ENCODE data around the gene FAM210A. TPM values are rescaled to one million over a fixed set of nuclear protein-coding genes. Genes with fewer than 3 reads are reported as not detected.

FAM210A gene
- total and polyA plus RNA-seq, 2 of the 4 experiments (the other 2 are of a cell fraction) = 9.8 to 25.3 TPM

- H3K27me3 ChIP-seq (ENCODE audit: control insufficient read depth, insufficient read depth, low read length) = no peaks in the 10 kb centered on the region
- no CpG with 5 or more reads among the region's 1 CpG for WGBS, 2 experiments (ENCODE audit: extremely low coverage in 2 of 2, insufficient read length in 1 of 2)
- no peak overlapping the region for H2BK20ac ChIP-seq (ENCODE audit: low read depth, low read length)
- DNase-seq = no peak
- H3K14ac ChIP-seq (replicated peaks; ENCODE audit: low read depth, low read length) = no peak overlapping the region
- H2AFZ ChIP-seq (replicated peaks; ENCODE audit: low read length, poor library complexity) = no peak overlapping the region
- H4K91ac ChIP-seq (ENCODE audit: insufficient read depth, low read depth, low read length) = no peak overlapping the region
- H3K27ac ChIP-seq (ENCODE audit: insufficient read depth, low read length) = no peak overlapping the region
- no TSS peak for BruUV-seq (replicated peaks)
- no peak overlapping the region for H2BK120ac ChIP-seq (ENCODE audit: low read depth, low read length)
- dilution Hi-C loops (cut with HindIII; ENCODE audit: low sequenced_read_pairs, unreplicated experiment) (no loop called here), intact Hi-C loops (cut with micrococcal nuclease) (no loop called here), in situ Hi-C loops (cut with MboI; ENCODE audit: low sequenced_read_pairs) (no loop called here)
- H3K36me3 ChIP-seq (ENCODE audit: control insufficient read depth, insufficient read depth, low read length) = peaks cover 1% of the 10 kb centered on the region; the same call in 1 of the 2 replicates
- H3K23ac ChIP-seq (ENCODE audit: low read depth, low read length) = no peak overlapping the region
- H3K9me1 ChIP-seq (ENCODE audit: insufficient read depth, low read length) = no peaks in the 10 kb centered on the region
- ATAC-seq (ENCODE audit: low read depth) = no peak
- TF ChIP-seq, protein P1, sequence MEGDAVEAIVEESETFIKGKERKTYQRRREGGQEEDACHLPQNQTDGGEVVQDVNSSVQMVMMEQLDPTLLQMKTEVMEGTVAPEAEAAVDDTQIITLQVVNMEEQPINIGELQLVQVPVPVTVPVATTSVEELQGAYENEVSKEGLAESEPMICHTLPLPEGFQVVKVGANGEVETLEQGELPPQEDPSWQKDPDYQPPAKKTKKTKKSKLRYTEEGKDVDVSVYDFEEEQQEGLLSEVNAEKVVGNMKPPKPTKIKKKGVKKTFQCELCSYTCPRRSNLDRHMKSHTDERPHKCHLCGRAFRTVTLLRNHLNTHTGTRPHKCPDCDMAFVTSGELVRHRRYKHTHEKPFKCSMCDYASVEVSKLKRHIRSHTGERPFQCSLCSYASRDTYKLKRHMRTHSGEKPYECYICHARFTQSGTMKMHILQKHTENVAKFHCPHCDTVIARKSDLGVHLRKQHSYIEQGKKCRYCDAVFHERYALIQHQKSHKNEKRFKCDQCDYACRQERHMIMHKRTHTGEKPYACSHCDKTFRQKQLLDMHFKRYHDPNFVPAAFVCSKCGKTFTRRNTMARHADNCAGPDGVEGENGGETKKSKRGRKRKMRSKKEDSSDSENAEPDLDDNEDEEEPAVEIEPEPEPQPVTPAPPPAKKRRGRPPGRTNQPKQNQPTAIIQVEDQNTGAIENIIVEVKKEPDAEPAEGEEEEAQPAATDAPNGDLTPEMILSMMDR (conservative IDR thresholded peaks at IDR 0.05; ENCODE audit: low read depth, low read length) = no peak
- TF ChIP-seq USF2 (IDR thresholded peaks at IDR 0.05; ENCODE audit: low read depth, low read length) (no peak), CHD1 (IDR thresholded peaks at IDR 0.05; ENCODE audit: low read depth, low read length) (no peak), MAZ (IDR thresholded peaks at IDR 0.05; ENCODE audit: borderline replicate concordance, low read depth, low read length) (no peak), MAFK (IDR thresholded peaks at IDR 0.05; ENCODE audit: low read depth, low read length) (no peak), MXI1 (IDR thresholded peaks at IDR 0.05; ENCODE audit: borderline replicate concordance, low read depth, low read length) (no peak), RAD21 (IDR thresholded peaks at IDR 0.05; ENCODE audit: low read length) (no peak), ELK1 (IDR thresholded peaks at IDR 0.05; ENCODE audit: borderline replicate concordance, low read depth, low read length) (no peak), SMC3 (IDR thresholded peaks at IDR 0.05; ENCODE audit: low read depth, low read length) (no peak), FOS (IDR thresholded peaks at IDR 0.05; ENCODE audit: low read depth, low read length) (no peak), RCOR1 (IDR thresholded peaks at IDR 0.05; ENCODE audit: insufficient replicate concordance, low read length) (no peak), NFE2L2 (IDR thresholded peaks at IDR 0.05; ENCODE audit: low read depth, low read length) (no peak), RFX5 (IDR thresholded peaks at IDR 0.05; ENCODE audit: low read depth, low read length) (no peak), CEBPB (IDR thresholded peaks at IDR 0.05; ENCODE audit: low read depth, low read length) (no peak), POLR2A (IDR thresholded peaks at IDR 0.05; ENCODE audit: low read depth, low read length) (no peak)
- H3K79me1 ChIP-seq (ENCODE audit: low read depth in 1 of 2, low read length in 2 of 2) = peaks cover 27 to 72% of the 10 kb centered on the region in 2 experiments
- no peaks in the 10 kb centered on the region; the same call in 1 of the 2 replicates for H3K4me1 ChIP-seq (ENCODE audit: control insufficient read depth, insufficient read depth, low read length)
- no peak overlapping the region for H2AK9ac ChIP-seq (replicated peaks; ENCODE audit: low read depth, low read length, poor library complexity)
- no peak overlapping the region for H3K4me2 ChIP-seq (ENCODE audit: low read depth, low read length)
- no peak overlapping the region for H3K9ac ChIP-seq (ENCODE audit: low read depth, low read length)
- peaks cover 8% of the 10 kb centered on the region; the same call in 1 of the 2 replicates for H4K20me1 ChIP-seq (ENCODE audit: insufficient read depth, low read length)
- no peak overlapping the region for H2BK5ac ChIP-seq (ENCODE audit: low read depth, low read length, poor library complexity, severe bottlenecking)
- no peak overlapping the region for H3K4ac ChIP-seq (ENCODE audit: low read depth, low read length)
- POLR2A ChIA-PET (ENCODE audit: unreplicated experiment) = no interaction called here
- H2BK15ac ChIP-seq (ENCODE audit: low read depth, low read length) = no peak overlapping the region
- no peak overlapping the region for H4K5ac ChIP-seq (ENCODE audit: low read depth, low read length)
- H4K8ac ChIP-seq (ENCODE audit: low read depth in 2 of 2, low read length in 2 of 2) = no peak overlapping the region
- H3K56ac ChIP-seq (ENCODE audit: extremely low read depth, insufficient read depth, low read length) = no peak overlapping the region
- H2AK5ac ChIP-seq (ENCODE audit: low read depth, low read length) = no peak overlapping the region
- H3K9me3 ChIP-seq (ENCODE audit: control insufficient read depth, insufficient read depth, low read length) = no peaks in the 10 kb centered on the region
- no peak overlapping the region for H3K18ac ChIP-seq (ENCODE audit: low read depth, low read length)
- CTCF ChIA-PET = no interaction called here
- H3K4me3 ChIP-seq (ENCODE audit: insufficient read depth, low read depth, low read length) = no peak overlapping the region
Measured at GRCh38 chr18:13720847-13721246, 5.5 kb downstream of the FAM210A start.

Data from IMR-90 (cell line).